Heart left ventricle (tissue), 16 donors: Measurements from ENCODE around the gene C19orf44. TPM values are rescaled to one million over a fixed set of nuclear protein-coding genes. Genes with fewer than 3 reads are reported as not detected.
"Not testable (repeated sequence)": the region's sequence is repeated elsewhere in the genome, so short reads cannot be mapped to it uniquely, and the experiment has no call there.

Experiments
- ATAC-seq, 4 donors: fragments of 200-7000 bp; cut with Tn5 transposase; one replicate each; pipeline ENCODE4 v1.9.1; 2020 to 2022; ENCODE audit warnings: moderate library complexity in 4 of 4, mild to moderate bottlenecking in 3 of 4, moderate number of reproducible peaks in 1 of 4
- DNase-seq, 5 donors: peaks; one replicate each; pipeline ENCODE4 v3.0.0-alpha.2; 2020
- H3K27ac ChIP-seq, 12 donors: fragments of 200-600 bp; sonication (generic) in 4 of 12; one replicate each; pipeline versions ENCODE4 v1.5.0 to v1.8.0; 2016 to 2022; ENCODE audit warnings: mild to moderate bottlenecking in 2 of 12
- H3K27me3 ChIP-seq, 9 donors: fragments of 200-600 bp; sonication (generic) in 2 of 9; one replicate each; pipeline versions ENCODE4 v1.5.1 to v1.8.0; 2016 to 2022; ENCODE audit warnings: mild to moderate bottlenecking in 3 of 9
- H3K36me3 ChIP-seq, 9 donors: fragments of 200-600 bp; sonication (generic) in 2 of 9; one replicate each; pipeline versions ENCODE4 v1.5.0 to v1.8.0; 2018 to 2022; ENCODE audit warnings: mild to moderate bottlenecking in 2 of 9
- H3K4me1 ChIP-seq, 12 donors: fragments of 200-600 bp; sonication (generic) in 4 of 12; one replicate each; pipeline versions ENCODE4 v1.5.0 to v1.8.0; 2016 to 2022; ENCODE audit warnings: mild to moderate bottlenecking in 3 of 12
- H3K4me3 ChIP-seq, 12 donors: fragments of 200-600 bp; sonication (generic) in 4 of 12; one replicate each; pipeline versions ENCODE4 v1.5.0 to v1.8.0; 2017 to 2022; ENCODE audit warnings: mild to moderate bottlenecking in 9 of 12, moderate library complexity in 4 of 12
- H3K9me3 ChIP-seq, 12 donors: fragments of 200-600 bp; sonication (generic) in 4 of 12; one replicate each; pipeline versions ENCODE4 v1.5.0 to v1.8.0; 2016 to 2022; ENCODE audit warnings: mild to moderate bottlenecking in 1 of 12
- CTCF ChIP-seq, 12 donors: fragments of 200-600 bp; sonication (generic) in 4 of 12; IDR thresholded peaks; one replicate each; pipeline versions ENCODE4 v1.5.0 to v1.8.0; 2018 to 2022; ENCODE audit warnings: antibody characterized with exemption in 12 of 12, mild to moderate bottlenecking in 5 of 12
- POLR2A ChIP-seq, 2 donors: fragments of 450-650 bp; IDR thresholded peaks; one replicate each; pipeline ENCODE4 v1.6.1; 2017; ENCODE audit warnings: antibody characterized with exemption in 2 of 2, mild to moderate bottlenecking in 2 of 2, moderate library complexity in 2 of 2
- WGBS, 4 donors: extraction: QIAGEN DNeasy Blood & Tissue Kit in 2 of 4; methylation state at CpG; one replicate each; pipeline versions ENCODE4 v1.1.5 to v1.1.7; 2013 to 2018; 5-methylcytosine and 5-hydroxymethylcytosine counted together
- intact Hi-C, 10 donors: fragments of 100-400 bp; cut with DNase I; formaldehyde crosslinking; loops; one replicate each; pipeline versions ENCODE4 v1.11.1 to v1.14.2; 2022
- polyA plus RNA-seq, 2 donors: library from polyadenylated mRNA; stranded (reverse); fragments of 200-250 nt; gene quantifications; one replicate each; pipeline ENCODE4 v1.2.3, GENCODE V29; 2013
- total RNA-seq, 9 donors: library from RNA; depleted of rRNA in 2 of 9; stranded (reverse); fragments of >200 nt in 2 of 9; fragmentation: NEBNext Ultra II Directional in 3 of 9; extraction: Animal tissue kit (Norgen Biotek cat#: 25700) in 3 of 9; gene quantifications; one replicate each; pipeline versions ENCODE4 v1.1.0 to v1.2.4, GENCODE V29; 2016 to 2023
- donor health status: ischemic (EF 13 %, LVEDD 7.1; RV severe dilation, severe dysfunction).
- donor health status: healthy with polysubstance abuse.
- donor health status: DM: no; HTN: yes; CAD: no.
- donor health status: DM: no; HTN: no; CAD: no.
- donor health status: ischemic (EF 25% LVEDD 6.9; RV normal size, moderate dysfunction).
- donor health status: ischemic (EF 25% LVEDD 5.7; RV mildly dilated, moderate dysfunction).
- donor health status: healthy.
- donor health status: DM: yes; HTN: yes; CAD: no.
- donor health status: ischemic (EF 35%, LVEDD 5.7; RV mildly dilated, moderate dysfunction).
- donor health status: nonischemic (EF 11% LVEDD 7.7; RV severe dilation, severe dysfunction).
- donor health status: DM: yes; HTN: yes; CAD: no.
- donor health status: PGD.
- donor health status: ischemic (EF 29% LVEDD 5.4; RV normal size, mild dysfunction).
- donor health status: nonischemic (EF 23%, LVEDD 6.1; RV moderate dilation, normal function).

The C19orf44 gene
- total and polyA plus RNA-seq, 11 donors = 1.6 to 4.8 (median 3.3) TPM

DNA sequence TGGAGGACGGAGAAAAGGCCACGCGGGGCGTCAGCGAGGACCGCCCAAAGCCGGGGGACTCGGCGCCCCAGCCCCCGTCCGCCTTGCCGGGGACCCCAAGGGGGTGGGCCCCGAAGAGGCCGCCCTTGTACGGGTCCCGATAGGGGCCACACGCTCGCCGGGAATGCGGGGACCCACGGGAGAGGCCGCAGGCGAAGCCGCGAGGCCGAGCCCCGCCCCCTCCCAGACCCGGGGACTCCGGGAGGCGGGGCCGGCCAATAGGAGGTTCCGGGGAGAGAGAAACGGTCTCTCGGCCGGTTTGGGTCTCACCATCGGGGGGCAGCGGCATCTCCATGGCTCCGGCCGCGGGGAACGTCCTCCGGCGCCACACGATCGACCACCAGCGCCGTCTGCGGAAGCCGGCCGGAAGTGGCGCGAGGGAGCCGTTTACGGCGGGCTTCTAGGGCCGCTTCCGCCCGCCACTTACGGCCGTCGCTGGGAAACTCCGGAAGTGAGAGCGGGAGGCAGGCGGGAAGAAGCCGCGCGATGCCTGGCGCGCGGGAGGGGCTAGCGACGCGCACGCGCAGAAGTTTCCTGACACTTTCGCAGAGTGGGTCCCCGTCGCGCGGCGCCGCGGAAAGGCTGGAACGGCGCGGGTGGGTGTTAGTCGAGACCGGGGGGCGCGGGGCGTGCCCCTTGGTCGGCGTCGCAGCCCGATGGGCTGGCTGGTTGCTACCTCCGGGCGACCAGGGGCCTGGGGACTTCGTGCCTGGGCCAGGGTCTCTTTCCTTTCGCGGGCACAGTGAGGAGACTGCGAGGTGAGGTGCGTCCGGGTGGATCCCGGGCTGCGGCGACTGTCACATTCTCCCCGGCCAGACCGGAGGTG is 46.1 kb downstream of the C19orf44 start, which contains the start of gene CHERP:
Gene CHERP, minus strand, starts transcription at position 393 of the 865 bp plus-strand sequence. Its CDS starts 59 bp downstream, at position 334.
- peak; percentile 95 to 97 (median 96) for DNase-seq
- TF ChIP-seq POLR2A (IDR thresholded peaks at IDR 0.05) = peak in 1 of 2 donors; percentile 85
- TF ChIP-seq CTCF (IDR thresholded peaks at IDR 0.05) = peak in 1 of 12 donors; percentile 15
- intact Hi-C loops = loop anchor here in 4 of 10 donors (1.0 to 5.0 kb wide), 6 partner anchors 29 to 87 kb away; partner anchors contain the start of genes C19orf44 (in 2 of the 4), CALR3 (in 2 of the 4), MED26 (in 1 of the 4) and SLC35E1 (in 1 of the 4)
- Histone ChIP-seq H3K9me3 (no peaks in the 10 kb centered on the region), H3K27me3 (no peaks in the 10 kb centered on the region), H3K27ac (peak within 1 kb of the TSS; percentile 47 to 95 (median 92)), H3K4me3 (peak within 1 kb of the TSS; percentile 71 to 100 (median 94)), H3K4me1 (peaks cover 6 to 56% (median 33%) of the 10 kb centered on the region in 12 donors), H3K36me3 (peaks cover 0 to 31% (median 18%) of the 10 kb centered on the region in 9 donors)
- peak; percentile 89 to 98 (median 97) for ATAC-seq
- 0% methylated on average over 39 to 108 of the region's 108 CpGs for WGBS, 4 donors

DNA sequence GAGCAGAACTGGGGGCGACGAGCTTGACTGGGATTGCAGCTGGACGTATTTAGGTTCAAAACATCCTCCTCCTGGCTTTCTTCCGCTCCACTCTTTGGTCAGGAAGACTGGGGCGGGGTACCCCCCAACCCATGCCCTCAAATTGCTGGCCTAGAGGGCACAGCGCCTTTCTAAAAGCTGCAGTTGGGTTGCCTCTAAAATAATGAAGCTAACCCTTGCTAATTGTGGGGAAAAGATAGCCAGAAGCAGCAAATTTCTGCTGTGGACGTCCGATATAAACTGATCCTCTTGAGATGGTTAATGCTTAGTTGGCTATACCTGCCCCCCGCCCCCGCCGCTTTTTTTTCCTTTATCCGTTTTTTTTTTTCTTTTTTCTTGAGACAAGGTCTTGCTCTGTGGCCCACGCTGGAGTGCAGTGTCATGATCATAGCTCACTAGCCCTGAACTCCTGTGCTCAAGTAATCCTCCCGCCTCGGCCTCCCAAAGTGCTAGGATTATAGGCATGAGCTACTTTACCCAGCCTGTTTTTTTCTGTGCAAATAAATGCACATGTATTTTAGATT is 46.8 kb downstream of the C19orf44 start:
- Histone ChIP-seq H3K27ac (peak overlapping the region in 11 of 12 donors; percentile 77 to 95 (median 91)), H3K27me3 (no peaks in the 10 kb centered on the region), H3K36me3 (peaks cover 0 to 24% (median 12%) of the 10 kb centered on the region in 9 donors), H3K4me3 (peak overlapping the region; percentile 71 to 100 (median 94)), H3K9me3 (no peaks in the 10 kb centered on the region), H3K4me1 (peaks cover 6 to 50% (median 33%) of the 10 kb centered on the region in 12 donors)
- ATAC-seq = no peak
- WGBS, 4 donors = 5% methylated on average over 15 of the region's 15 CpGs
- intact Hi-C loops = loop anchor here in 4 of 10 donors (1.0 to 5.0 kb wide), 6 partner anchors 28 to 86 kb away; partner anchors contain the start of genes C19orf44 (in 2 of the 4), CALR3 (in 2 of the 4), MED26 (in 1 of the 4) and SLC35E1 (in 1 of the 4)
- no peak for TF ChIP-seq POLR2A (IDR thresholded peaks at IDR 0.05)
- TF ChIP-seq CTCF (IDR thresholded peaks at IDR 0.05) = no peak
- no peak for DNase-seq

DNA sequence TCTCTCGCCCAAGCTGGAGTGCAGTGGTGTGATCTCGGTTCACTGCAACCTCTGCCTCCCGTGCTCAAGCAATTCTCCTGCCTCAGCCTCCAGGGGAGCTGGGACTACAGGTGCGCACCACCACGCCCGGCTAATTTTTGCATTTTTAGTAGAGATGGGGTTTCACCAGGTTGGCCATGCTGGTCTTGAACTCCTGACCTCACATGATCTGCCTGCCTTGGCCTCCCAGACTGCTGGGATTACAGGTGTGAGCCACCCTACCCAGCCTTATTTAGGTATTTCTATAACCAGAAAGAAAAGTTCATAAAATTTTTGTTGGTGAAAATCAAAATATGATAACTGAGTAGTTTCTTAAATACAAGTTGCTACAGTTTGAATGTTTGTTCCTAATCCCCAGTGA is 47.5 kb downstream of the C19orf44 start:
- intact Hi-C loops = loop anchor here in 4 of 10 donors (2.0 to 5.0 kb wide), 5 partner anchors 27 to 85 kb away; partner anchors contain the start of genes C19orf44 (in 2 of the 4), CALR3 (in 2 of the 4) and MED26 (in 1 of the 4)
- 87 to 91% (median 89%) methylated on average over 6 of the region's 6 CpGs for WGBS, 4 donors
- not testable (repeated sequence) for DNase-seq, H3K27me3 ChIP-seq, H3K9me3 ChIP-seq, ATAC-seq, H3K27ac ChIP-seq
- H3K4me1 ChIP-seq = peaks cover 6 to 44% (median 33%) of the 10 kb centered on the region in 12 donors
- peak overlapping the region in 4 of 12 donors; percentile 94 to 100 (median 100) for H3K4me3 ChIP-seq
- peaks cover 0 to 17% (median 12%) of the 10 kb centered on the region in 9 donors for H3K36me3 ChIP-seq

- DNase-seq = no peak
- peaks cover 6 to 42% (median 31%) of the 10 kb centered on the region in 12 donors for H3K4me1 ChIP-seq
- intact Hi-C loops = loop anchor here in 2 of 10 donors (5.0 kb wide), 2 partner anchors 43 to 47 kb away; partner anchors contain the start of genes C19orf44 (in 1 of the 2) and CALR3 (in 1 of the 2)
- no peak overlapping the region for H3K4me3 ChIP-seq
- no peak for ATAC-seq
- H3K36me3 ChIP-seq = peaks cover 0 to 11% (median 7%) of the 10 kb centered on the region in 9 donors
- H3K27ac ChIP-seq = no peak overlapping the region
- no peak for TF ChIP-seq CTCF (IDR thresholded peaks at IDR 0.05)
- TF ChIP-seq POLR2A (IDR thresholded peaks at IDR 0.05) = no peak
- no peaks in the 10 kb centered on the region for H3K9me3 ChIP-seq
- no peaks in the 10 kb centered on the region for H3K27me3 ChIP-seq
- 83 to 92% (median 90%) methylated on average over 11 of the region's 11 CpGs for WGBS, 4 donors
These were observed 48.5 kb downstream of the C19orf44 start for GRCh38 chr19:16544473-16545231.
